NCI-H1417 (cell line): ENCODE results near the gene ROR2.
A peak's percentile ranks its signal among the peaks of the same experiment; 100 is the strongest.
"Not testable (repeated sequence)": the region's sequence is repeated elsewhere in the genome, so short reads cannot be mapped to it uniquely, and the experiment has no call there.

Source experiments
- DNase-seq, 3 experiments: peaks; one replicate each; lab custom pipeline; 2025; lab: John Stamatoyannopoulos, UW

The ROR2 gene

GRCh38 chr9:91571036-91571435 lies 379.0 kb downstream of the ROR2 start:
- no peak for DNase-seq

- DNase-seq, result no peak
These were observed 382.3 kb downstream of the ROR2 start for GRCh38 chr9:91567642-91568274.

GRCh38 chr9:91564081-91564670 lies 385.9 kb downstream of the ROR2 start:
- no peak for DNase-seq

GRCh38 chr9:91562416-91562815 lies 387.6 kb downstream of the ROR2 start:
- no peak for DNase-seq

- DNase-seq, result no peak
These were observed 389.7 kb downstream of the ROR2 start for GRCh38 chr9:91560301-91560700.

GRCh38 chr9:91558879-91559278 lies 391.1 kb downstream of the ROR2 start:
- no peak for DNase-seq

GRCh38 chr9:91558395-91558794 lies 391.6 kb downstream of the ROR2 start:
- DNase-seq, result no peak

GRCh38 chr9:91557327-91557726 lies 392.7 kb downstream of the ROR2 start:
- DNase-seq, result no peak

GRCh38 chr9:91555132-91555531 lies 394.9 kb downstream of the ROR2 start:
- no peak for DNase-seq

GRCh38 chr9:91549177-91549576 lies 400.9 kb downstream of the ROR2 start:
- DNase-seq, result no peak

GRCh38 chr9:91547081-91547480 lies 402.9 kb downstream of the ROR2 start:
- no peak for DNase-seq

- no peak for DNase-seq
These were observed 403.5 kb downstream of the ROR2 start for GRCh38 chr9:91546574-91546973.

GRCh38 chr9:91541734-91542133 lies 408.3 kb downstream of the ROR2 start:
- no peak for DNase-seq

- not testable (repeated sequence) for DNase-seq
These were observed 409.5 kb downstream of the ROR2 start for GRCh38 chr9:91540506-91540905.

- peak; percentile 32 to 64 (median 42) for DNase-seq
These were observed 413.8 kb downstream of the ROR2 start for GRCh38 chr9:91536211-91536691.

- no peak for DNase-seq
These were observed 415.7 kb downstream of the ROR2 start for GRCh38 chr9:91534374-91534773.

- no peak for DNase-seq
These were observed 416.6 kb downstream of the ROR2 start for GRCh38 chr9:91533382-91533781.

- no peak for DNase-seq
These were observed 417.7 kb downstream of the ROR2 start for GRCh38 chr9:91532325-91532724.

- DNase-seq, result no peak
These were observed 419.2 kb downstream of the ROR2 start for GRCh38 chr9:91530829-91531228.

GRCh38 chr9:91522481-91522880 lies 427.5 kb downstream of the ROR2 start:
- no peak for DNase-seq

GRCh38 chr9:91519520-91520277 lies 430.3 kb downstream of the ROR2 start:
- no peak for DNase-seq

- no peak for DNase-seq
These were observed 431.6 kb downstream of the ROR2 start for GRCh38 chr9:91518462-91518861.

GRCh38 chr9:91517801-91518200 lies 432.2 kb downstream of the ROR2 start:
- no peak for DNase-seq
